ENCODE data around the gene GABRB2.

Gene GABRB2

DNA sequence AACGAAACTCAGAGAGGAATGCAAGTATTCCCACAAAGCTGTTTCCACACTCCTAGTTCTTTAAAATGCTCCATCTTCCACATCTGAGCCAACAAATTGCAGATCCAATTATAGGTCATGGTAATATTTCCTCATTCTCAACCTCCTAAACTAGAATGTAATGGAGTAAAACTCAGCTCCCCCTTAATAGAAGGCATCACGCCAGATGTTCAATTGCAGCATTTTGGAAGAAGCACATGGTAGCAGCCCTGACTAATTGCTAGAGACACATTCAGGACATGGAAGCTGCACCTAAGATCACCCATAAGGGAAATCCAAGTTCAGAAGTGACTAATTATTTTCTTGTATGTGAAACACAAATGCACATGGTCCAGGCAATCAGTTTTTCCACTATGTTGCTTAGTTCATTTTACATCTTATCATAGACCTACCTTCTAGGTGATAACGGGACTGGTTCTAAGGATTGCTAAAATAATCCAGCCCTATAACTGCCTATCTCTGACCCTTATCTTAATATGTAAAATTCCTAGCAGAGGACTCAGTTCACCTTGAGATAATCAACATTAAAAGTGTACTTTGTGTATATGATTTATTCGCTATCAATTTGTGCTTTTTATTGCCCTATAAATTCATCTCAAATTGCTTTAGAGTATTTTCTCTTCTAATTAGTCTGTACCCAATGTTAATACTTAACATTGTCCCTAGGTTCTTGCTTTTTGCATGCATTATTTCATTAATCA lies 75.1 kb downstream of the GABRB2 start:
- TF ChIP-seq, protein P1, sequence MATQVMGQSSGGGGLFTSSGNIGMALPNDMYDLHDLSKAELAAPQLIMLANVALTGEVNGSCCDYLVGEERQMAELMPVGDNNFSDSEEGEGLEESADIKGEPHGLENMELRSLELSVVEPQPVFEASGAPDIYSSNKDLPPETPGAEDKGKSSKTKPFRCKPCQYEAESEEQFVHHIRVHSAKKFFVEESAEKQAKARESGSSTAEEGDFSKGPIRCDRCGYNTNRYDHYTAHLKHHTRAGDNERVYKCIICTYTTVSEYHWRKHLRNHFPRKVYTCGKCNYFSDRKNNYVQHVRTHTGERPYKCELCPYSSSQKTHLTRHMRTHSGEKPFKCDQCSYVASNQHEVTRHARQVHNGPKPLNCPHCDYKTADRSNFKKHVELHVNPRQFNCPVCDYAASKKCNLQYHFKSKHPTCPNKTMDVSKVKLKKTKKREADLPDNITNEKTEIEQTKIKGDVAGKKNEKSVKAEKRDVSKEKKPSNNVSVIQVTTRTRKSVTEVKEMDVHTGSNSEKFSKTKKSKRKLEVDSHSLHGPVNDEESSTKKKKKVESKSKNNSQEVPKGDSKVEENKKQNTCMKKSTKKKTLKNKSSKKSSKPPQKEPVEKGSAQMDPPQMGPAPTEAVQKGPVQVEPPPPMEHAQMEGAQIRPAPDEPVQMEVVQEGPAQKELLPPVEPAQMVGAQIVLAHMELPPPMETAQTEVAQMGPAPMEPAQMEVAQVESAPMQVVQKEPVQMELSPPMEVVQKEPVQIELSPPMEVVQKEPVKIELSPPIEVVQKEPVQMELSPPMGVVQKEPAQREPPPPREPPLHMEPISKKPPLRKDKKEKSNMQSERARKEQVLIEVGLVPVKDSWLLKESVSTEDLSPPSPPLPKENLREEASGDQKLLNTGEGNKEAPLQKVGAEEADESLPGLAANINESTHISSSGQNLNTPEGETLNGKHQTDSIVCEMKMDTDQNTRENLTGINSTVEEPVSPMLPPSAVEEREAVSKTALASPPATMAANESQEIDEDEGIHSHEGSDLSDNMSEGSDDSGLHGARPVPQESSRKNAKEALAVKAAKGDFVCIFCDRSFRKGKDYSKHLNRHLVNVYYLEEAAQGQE (IDR thresholded peaks at IDR 0.05; ENCODE audit: insufficient read depth in 1 of 2, low read depth in 2 of 2, low read length in 2 of 2), result no peak
- TF ChIP-seq FOXP2 (optimal IDR thresholded peaks at IDR 0.05; ENCODE audit: borderline replicate concordance, extremely low read depth, extremely low read length, insufficient read depth), result no peak
- TF ChIP-seq SIN3A (IDR thresholded peaks at IDR 0.05; ENCODE audit: borderline replicate concordance, insufficient read depth, low read length), result no peak
- TF ChIP-seq POLR2AphosphoS5 (IDR thresholded peaks at IDR 0.05; ENCODE audit: low read depth, low read length), result no peak
- no peak for TF ChIP-seq TAF1 (IDR thresholded peaks at IDR 0.05; ENCODE audit: borderline replicate concordance, insufficient read depth, low read length)

DNA sequence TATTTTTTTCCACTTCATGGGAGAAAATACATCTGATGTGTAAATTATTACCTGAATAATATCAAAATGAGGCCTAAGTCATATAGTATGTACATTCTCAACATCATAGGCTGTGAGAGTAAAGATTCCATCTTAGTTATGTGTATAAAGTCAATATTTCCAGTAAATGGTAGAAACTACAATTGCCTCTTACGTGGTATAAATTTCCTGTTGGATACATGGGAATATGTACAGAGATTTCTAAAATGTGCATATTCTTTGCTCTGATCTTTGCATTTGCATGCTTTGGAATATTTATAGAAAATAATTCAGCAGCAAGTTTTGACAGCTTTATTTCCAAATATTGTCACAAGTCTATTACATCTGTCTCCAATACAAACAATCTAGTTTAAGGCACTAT lies 78.8 kb downstream of the GABRB2 start:
- TF ChIP-seq FOXP2 (optimal IDR thresholded peaks at IDR 0.05; ENCODE audit: borderline replicate concordance, extremely low read depth, extremely low read length, insufficient read depth) (no peak), POLR2AphosphoS5 (IDR thresholded peaks at IDR 0.05; ENCODE audit: low read depth, low read length) (no peak), SIN3A (IDR thresholded peaks at IDR 0.05; ENCODE audit: borderline replicate concordance, insufficient read depth, low read length) (no peak), TAF1 (IDR thresholded peaks at IDR 0.05; ENCODE audit: borderline replicate concordance, insufficient read depth, low read length) (no peak)
- TF ChIP-seq, protein P1 (IDR thresholded peaks at IDR 0.05; ENCODE audit: insufficient read depth in 1 of 2, low read depth in 2 of 2, low read length in 2 of 2), result no peak

DNA sequence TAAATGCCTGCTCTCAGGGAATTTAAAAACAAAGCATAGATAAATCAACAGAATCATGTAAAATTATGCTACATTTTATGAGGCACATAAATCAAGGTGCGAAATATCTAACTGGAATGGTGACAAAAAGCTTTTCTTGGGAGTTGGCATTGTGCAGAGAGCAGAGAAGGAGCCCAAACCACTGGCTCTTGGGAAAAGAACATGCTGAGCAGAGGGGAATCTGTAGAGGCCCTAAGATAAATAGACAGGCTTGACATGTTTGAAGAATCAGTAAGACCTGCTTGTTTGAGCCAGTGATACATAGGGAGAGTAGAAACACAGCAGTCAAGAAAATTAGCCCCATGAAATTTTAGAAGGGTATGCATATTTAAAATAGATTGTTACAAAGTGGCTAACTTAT lies 85.8 kb downstream of the GABRB2 start:
- TF ChIP-seq TAF1 (IDR thresholded peaks at IDR 0.05; ENCODE audit: borderline replicate concordance, insufficient read depth, low read length) (no peak), SIN3A (IDR thresholded peaks at IDR 0.05; ENCODE audit: borderline replicate concordance, insufficient read depth, low read length) (no peak), POLR2AphosphoS5 (IDR thresholded peaks at IDR 0.05; ENCODE audit: low read depth, low read length) (no peak)
- TF ChIP-seq, protein P1 (IDR thresholded peaks at IDR 0.05; ENCODE audit: insufficient read depth in 1 of 2, low read depth in 2 of 2, low read length in 2 of 2), result no peak

DNA sequence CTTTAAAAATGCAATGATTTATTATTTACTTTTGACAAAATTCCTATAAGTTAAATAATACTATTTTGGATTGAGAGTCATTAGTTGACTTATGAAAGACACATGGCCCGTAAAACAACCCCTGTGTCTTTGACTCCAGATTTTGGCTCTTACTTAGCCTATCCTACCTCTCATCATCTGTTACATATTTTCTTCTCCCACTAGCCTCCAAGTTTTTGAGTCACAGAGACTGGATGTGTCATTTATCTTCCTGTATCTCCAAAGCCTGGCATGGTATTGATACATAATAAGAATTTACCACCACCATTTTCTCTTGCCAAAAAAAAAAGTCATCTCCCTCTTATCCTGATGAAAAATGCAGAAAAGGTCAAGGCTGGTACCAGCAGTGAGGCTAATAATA lies 99.9 kb downstream of the GABRB2 start:
- TF ChIP-seq, protein P1 (IDR thresholded peaks at IDR 0.05; ENCODE audit: insufficient read depth in 1 of 2, low read depth in 2 of 2, low read length in 2 of 2), result no peak
- no peak for TF ChIP-seq POLR2AphosphoS5 (IDR thresholded peaks at IDR 0.05; ENCODE audit: low read depth, low read length)
- TF ChIP-seq SIN3A (IDR thresholded peaks at IDR 0.05; ENCODE audit: borderline replicate concordance, insufficient read depth, low read length), result no peak
- no peak for TF ChIP-seq TAF1 (IDR thresholded peaks at IDR 0.05; ENCODE audit: borderline replicate concordance, insufficient read depth, low read length)
- TF ChIP-seq FOXP2 (optimal IDR thresholded peaks at IDR 0.05; ENCODE audit: borderline replicate concordance, extremely low read depth, extremely low read length, insufficient read depth), result no peak

Measured in PFSK-1 (cell line).